ENCODE measurements around the gene CIART.

DNA sequence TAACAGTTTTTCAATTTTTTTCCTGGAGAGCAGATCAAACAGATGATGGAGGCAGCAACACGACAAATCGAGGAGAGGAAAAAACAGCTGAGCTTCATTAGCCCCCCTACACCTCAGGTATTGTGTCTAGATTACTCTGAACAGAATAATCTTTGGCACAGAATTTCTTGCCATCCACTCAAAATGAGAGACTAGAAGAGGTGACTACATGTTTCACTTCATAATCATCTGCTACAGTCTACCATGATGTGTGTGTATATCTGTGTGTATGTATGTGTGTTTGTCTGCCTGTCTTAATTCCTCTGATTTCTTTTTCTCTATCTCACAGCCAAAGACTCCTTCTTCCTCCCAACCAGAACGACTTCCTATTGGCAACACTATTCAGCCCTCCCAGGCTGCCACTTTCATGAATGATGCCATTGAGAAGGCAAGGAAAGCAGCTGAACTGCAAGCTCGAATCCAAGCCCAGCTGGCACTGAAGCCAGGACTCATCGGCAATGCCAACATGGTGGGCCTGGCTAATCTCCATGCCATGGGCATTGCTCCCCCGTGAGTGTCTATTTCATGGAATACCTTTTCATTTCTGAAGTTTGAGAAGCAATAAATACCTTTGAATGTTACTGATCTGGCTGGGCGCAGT lies 50.4 kb downstream of the CIART start:
- TF ChIP-seq, protein P1, sequence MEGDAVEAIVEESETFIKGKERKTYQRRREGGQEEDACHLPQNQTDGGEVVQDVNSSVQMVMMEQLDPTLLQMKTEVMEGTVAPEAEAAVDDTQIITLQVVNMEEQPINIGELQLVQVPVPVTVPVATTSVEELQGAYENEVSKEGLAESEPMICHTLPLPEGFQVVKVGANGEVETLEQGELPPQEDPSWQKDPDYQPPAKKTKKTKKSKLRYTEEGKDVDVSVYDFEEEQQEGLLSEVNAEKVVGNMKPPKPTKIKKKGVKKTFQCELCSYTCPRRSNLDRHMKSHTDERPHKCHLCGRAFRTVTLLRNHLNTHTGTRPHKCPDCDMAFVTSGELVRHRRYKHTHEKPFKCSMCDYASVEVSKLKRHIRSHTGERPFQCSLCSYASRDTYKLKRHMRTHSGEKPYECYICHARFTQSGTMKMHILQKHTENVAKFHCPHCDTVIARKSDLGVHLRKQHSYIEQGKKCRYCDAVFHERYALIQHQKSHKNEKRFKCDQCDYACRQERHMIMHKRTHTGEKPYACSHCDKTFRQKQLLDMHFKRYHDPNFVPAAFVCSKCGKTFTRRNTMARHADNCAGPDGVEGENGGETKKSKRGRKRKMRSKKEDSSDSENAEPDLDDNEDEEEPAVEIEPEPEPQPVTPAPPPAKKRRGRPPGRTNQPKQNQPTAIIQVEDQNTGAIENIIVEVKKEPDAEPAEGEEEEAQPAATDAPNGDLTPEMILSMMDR (IDR thresholded peaks at IDR 0.05; ENCODE audit: extremely low read depth in 1 of 2, insufficient read depth in 1 of 2, low read depth in 1 of 2, low read length in 2 of 2) = no peak
- no peak for TF ChIP-seq GATA2 (IDR thresholded peaks at IDR 0.05; ENCODE audit: insufficient read depth, insufficient read length, low read depth, low read length)
- TF ChIP-seq POLR2A (IDR thresholded peaks at IDR 0.05; ENCODE audit: low read depth, low read length) = no peak
- TF ChIP-seq FOS (IDR thresholded peaks at IDR 0.05; ENCODE audit: borderline replicate concordance, insufficient read depth, low read length) = no peak
- TF ChIP-seq POLR2AphosphoS5 (IDR thresholded peaks at IDR 0.05; ENCODE audit: insufficient read depth, low read depth, low read length) = no peak
- TF ChIP-seq, protein P2, sequence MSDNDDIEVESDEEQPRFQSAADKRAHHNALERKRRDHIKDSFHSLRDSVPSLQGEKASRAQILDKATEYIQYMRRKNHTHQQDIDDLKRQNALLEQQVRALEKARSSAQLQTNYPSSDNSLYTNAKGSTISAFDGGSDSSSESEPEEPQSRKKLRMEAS (IDR thresholded peaks at IDR 0.05; ENCODE audit: insufficient read depth, insufficient read length) = no peak
- no peak for TF ChIP-seq EZH2 (IDR thresholded peaks at IDR 0.05; ENCODE audit: borderline replicate concordance, low read depth, low read length, severe bottlenecking)
- no peak for TF ChIP-seq JUN (IDR thresholded peaks at IDR 0.05; ENCODE audit: borderline replicate concordance, insufficient read depth, insufficient read length, low read depth)
